Iris pigment epithelial cell (primary cell): ENCODE measurements around the gene PSMC1.
"Not testable (repeated sequence)": the region's sequence is repeated elsewhere in the genome, so short reads cannot be mapped to it uniquely, and the experiment has no call there.

Experiments used
- DNase-seq: peaks from one replicate; pipeline ENCODE4 v3.0.0-alpha.2; 2011; ENCODE audit warnings: low read depth

Gene PSMC1

DNA sequence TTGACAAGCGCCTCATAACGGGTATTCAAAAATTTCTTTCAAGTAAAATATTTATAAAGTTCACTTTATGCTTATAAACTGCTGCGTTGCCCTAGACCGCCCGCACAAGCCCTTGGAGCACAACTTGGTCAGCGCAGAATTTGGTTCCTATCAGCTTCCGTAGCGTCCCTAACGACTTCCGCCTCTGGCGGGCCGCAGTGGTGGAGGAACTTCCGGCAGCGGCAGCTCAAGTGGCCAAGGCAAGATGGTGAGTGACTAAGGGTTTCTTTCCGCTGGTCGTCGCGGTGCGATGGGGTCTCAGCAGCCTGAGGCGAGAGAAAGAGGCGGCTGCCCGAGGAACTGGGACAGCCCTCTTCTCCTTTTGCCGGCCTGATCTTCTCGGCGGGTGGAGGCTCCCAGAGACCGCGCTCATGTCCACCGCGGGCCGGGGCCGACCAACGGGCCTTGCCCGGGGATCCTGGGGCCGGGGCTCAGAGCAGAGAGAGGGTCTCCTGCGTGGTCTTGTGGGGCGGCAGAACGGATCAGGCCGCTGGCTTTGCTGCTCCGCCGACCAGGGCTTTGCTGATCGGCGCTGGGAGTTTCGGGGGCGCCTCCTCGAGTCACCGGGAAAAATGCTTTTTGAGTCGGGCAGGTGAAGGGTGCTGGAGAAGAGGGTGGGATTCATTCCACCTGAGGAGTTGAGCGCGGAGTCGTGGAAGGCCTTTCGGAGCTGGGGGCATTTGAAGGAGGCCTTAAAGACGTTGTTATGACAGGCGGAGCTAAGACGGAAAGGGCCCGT is at the start of gene PSMC1:
TSS of gene PSMC1 (plus strand) at position 200 of the 778 bp plus-strand sequence. CDS start at position 245, 45 bp downstream.
- DNase-seq = peak; percentile 95

GRCh38 chr14:90213099-90213748 is 43.1 kb upstream of the PSMC1 start:
- DNase-seq = no peak

GRCh38 chr14:90228478-90228877 is 27.9 kb upstream of the PSMC1 start:
- no peak for DNase-seq

- DNase-seq = not testable (repeated sequence)
Observed at GRCh38 chr14:90229942-90230341, 26.4 kb upstream of the PSMC1 start.

- peak; percentile 59 for DNase-seq
Observed at GRCh38 chr14:90235179-90235976, 21.0 kb upstream of the PSMC1 start.

DNA sequence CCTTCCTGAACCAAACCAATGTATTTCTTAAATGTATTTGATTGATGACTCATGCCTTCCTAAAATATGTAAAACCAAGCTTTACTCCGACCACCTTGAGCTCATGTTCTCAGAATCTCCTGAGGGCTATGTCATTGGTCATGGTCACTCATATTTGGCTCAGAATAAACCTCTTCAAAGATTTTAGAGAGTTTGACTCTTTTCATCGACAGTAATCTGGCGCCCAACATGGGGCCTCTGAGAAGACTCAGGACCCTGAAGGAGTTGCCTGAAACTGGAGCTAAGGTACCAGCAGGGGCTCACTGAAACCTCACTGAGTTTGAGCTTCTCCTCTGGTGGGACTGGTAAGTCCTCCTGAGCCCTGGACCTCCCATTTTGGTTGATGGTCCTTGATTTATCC is 17.2 kb upstream of the PSMC1 start:
- peak; percentile 17 for DNase-seq

- DNase-seq = no peak
Observed at GRCh38 chr14:90242444-90242843, 13.9 kb upstream of the PSMC1 start.

GRCh38 chr14:90246936-90247335 is 9.4 kb upstream of the PSMC1 start:
- no peak for DNase-seq

GRCh38 chr14:90247441-90247840 is 8.9 kb upstream of the PSMC1 start:
- not testable (repeated sequence) for DNase-seq

DNA sequence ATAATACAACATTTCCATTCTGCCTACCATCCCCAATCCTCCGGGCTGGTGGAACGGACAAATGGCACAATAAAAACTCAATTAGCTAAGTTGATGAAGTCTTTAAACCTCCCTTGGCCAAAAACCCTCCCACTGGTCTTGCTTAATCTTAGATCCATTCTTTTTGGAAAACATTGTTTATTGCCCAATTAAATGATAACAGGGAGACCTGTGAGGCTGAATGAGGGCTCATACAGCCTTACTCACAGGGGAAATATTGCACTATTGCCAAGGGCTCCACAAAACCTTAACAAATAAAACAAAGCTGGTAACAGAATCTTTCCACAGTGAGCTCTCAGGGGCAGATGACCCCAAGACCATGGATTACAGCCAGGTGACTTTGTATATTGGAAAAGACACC is 7.8 kb upstream of the PSMC1 start:
- no peak for DNase-seq

DNA sequence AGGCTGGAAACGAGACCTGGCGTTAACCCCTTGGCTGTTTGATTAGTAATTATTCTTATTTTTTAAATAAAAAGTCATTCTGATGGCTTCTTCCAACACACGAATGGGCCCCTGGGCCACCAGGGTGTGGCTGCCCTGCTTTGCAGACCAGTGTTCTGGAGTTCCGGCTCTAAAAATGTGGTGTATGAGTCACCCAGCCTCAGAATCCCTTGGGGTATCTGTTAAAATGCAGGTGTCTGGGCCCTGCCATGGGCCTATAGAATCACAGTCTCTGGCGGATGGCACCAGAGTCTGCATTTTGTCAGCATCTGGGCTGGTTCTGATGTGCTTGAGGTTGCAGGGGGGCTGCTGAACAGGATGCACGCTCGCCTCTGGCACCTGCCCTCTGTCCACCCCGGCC is 2.5 kb upstream of the PSMC1 start:
- DNase-seq = no peak

DNA sequence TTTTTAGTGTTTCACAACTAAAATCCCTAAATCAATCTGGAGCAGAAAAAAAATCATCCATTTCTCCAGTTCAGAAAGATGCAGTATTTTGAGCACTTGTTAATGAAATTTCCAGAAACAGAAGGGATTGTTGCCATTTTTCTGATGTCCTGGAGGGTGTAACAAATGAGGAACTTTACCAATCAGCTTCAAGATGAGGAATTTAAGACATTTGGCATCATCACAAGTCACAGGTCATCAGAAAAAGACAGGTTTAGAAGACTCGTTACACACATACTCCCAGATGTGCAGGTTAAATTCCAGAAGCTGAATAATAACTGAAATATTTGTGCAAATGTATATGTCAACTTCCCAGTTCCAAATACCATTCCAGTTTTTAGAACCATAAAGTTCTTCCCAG is 482 bp upstream of the PSMC1 start:
- DNase-seq = no peak

GRCh38 chr14:90263748-90264449 is 7.5 kb downstream of the PSMC1 start:
- no peak for DNase-seq

GRCh38 chr14:90266441-90267154 is 10.2 kb downstream of the PSMC1 start:
- DNase-seq = no peak

DNA sequence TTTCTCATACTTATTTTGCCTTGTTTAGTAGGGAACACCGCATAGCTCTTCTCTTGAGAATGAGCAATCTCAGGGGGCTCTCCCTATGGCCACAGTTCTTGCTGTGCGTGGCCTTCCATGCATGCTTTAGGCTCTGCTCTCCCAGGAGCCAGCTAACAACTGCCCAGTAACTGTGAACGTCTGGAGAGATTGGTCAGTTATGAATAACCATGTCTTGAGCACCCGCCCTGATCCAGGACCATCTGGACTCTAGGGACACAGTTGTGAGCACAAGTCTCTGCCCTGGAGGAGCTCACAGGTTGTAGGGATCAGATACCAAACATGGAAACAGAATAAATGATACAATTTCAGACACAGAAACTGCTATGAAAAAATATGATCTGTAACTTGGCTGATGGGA is 12.1 kb downstream of the PSMC1 start:
- DNase-seq = no peak

DNA sequence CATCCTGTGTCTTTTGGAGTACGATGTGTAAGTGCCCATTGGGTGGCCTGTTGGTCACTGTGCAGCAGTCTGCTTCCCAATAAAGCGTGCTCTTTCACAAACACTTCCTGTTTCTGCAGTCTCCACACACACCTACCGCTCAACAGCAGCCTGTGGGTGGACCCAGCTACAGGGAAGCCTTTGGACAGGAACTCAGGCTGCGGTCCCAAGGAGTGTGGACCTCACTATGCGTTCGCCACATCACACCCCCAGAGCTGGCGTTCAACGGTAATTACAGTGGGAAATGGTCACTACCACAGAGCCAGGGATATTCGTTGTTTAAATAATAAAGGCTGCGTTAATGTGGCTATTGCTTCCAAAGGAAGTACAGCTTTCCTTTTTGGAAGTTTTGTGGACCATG is 16.2 kb downstream of the PSMC1 start:
- no peak for DNase-seq

DNA sequence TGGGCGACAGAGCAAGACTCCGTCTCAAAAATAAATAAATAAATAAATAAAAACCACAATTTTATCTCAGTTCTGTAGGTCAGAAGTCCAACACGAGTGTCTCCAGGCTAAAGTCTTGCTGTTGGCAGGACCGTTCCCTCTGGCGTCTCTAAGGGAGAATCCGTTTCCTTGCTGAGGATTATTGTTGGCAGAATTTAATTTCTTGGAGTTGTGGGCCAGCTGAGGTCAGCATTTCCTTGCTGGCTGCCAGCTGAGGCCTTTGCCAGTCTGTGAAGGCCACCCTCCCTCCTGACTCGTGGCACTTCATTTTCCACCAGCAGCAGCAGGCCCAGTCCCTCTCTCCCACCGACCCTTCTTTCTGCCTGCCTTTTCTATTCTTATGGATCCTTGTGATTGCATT is 17.2 kb downstream of the PSMC1 start:
- DNase-seq = no peak

- no peak for DNase-seq
Observed at GRCh38 chr14:90274019-90274418, 17.7 kb downstream of the PSMC1 start.

DNA sequence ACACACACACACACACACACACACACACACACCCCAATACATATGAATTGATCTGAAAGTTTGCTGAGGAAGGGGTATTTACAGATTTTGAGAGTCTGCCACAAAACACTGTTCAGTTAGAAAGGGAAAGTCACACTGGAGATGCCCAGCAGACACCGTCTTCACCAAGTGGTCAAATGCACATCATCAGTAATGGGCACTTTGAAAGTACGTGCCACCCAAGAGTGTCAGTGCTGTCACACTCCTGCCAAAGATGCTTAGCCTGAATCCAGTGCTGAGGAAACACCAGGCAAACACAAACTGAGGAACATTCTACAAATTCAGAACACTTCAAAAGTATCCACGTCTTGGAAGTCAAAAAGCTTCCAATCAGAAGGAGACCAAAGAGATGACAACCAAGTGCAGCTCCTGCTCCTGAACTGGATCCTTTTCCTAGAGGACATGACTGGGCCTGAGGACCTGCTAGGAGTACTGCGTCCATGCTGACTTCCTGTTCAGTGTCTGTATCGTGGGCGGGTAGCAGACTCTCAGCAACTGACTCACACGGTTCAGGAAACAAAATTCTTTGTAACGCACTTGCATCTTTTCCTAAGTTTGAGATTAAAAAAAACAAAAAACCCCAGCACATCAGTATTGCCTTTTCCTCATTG is 18.6 kb downstream of the PSMC1 start:
- DNase-seq = peak; percentile 88

DNA sequence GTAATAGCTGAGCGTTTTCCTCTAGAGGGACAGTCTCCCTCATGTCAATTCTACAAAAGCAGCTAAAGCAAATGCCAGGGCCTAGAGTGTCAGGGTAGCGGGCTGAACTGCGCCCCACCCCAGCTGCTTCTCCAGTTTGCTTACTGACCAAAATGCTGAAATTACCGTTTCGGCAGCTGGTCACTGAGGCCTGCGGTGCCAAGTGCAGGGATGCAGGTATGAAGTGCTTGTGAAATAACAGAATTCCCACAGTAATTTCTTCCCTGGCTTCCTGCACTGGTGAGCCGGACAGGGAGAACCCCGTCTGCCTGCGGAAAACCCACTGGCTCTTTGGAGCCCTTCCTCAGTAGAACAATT is 19.1 kb downstream of the PSMC1 start:
- no peak for DNase-seq

- DNase-seq = peak; percentile 48
Observed at GRCh38 chr14:90275820-90276219, 19.5 kb downstream of the PSMC1 start.
